ENCODE data around the gene LTBP2.

- TF ChIP-seq EZH2phosphoT487 (IDR thresholded peaks at IDR 0.05; ENCODE audit: insufficient read depth, low read depth): no peak
- TF ChIP-seq EZH2 (IDR thresholded peaks at IDR 0.05; ENCODE audit: insufficient read depth, poor library complexity, severe bottlenecking): no peak
Measured at GRCh38 chr14:74501135-74501614, 110.9 kb downstream of the LTBP2 start.
